Astrocyte (in vitro differentiated cells and primary cell): ENCODE results near the gene TRIP13. TPM values are rescaled to one million over a fixed set of nuclear protein-coding genes. Genes with fewer than 3 reads are reported as not detected.
"Not testable (repeated sequence)": the region's sequence is repeated elsewhere in the genome, so short reads cannot be mapped to it uniquely, and the experiment has no call there.

Experiments
- DNase-seq: peaks from one replicate; pipeline ENCODE4 v3.0.0-alpha.2; 2010; ENCODE audit warnings: low read depth
- FAIRE-seq: peaks from 2 replicates; lab custom pipeline; 2011; peaks lifted over from hg19 to GRCh38; lab: Jason Lieb, UNC
- H2AFZ ChIP-seq: 2 replicates; pipeline ENCODE4 v1.6.0; 2012; ENCODE audit warnings: low read depth, low read length, inconsistent platforms
- H3K27ac ChIP-seq: 2 replicates; pipeline ENCODE4 v1.5.1; 2011; ENCODE audit warnings: low read depth, low read length, inconsistent platforms
- H3K27me3 ChIP-seq: 2 replicates; pipeline ENCODE4 v1.6.0; 2011; ENCODE audit warnings: low read length, inconsistent platforms; ENCODE audit not compliant: insufficient read depth
- H3K36me3 ChIP-seq: 2 replicates; pipeline ENCODE4 v1.5.1; 2011; ENCODE audit warnings: low read length, inconsistent platforms; ENCODE audit not compliant: insufficient read depth
- H3K4me1 ChIP-seq: 2 replicates; pipeline ENCODE4 v1.5.1; 2011; ENCODE audit warnings: low read length, inconsistent platforms; ENCODE audit not compliant: insufficient read depth
- H3K4me2 ChIP-seq: 2 replicates; pipeline ENCODE4 v1.6.0; 2012; ENCODE audit warnings: low read length, inconsistent platforms
- H3K4me3 ChIP-seq: 2 replicates; pipeline ENCODE4 v1.5.1; 2011; ENCODE audit warnings: low read depth, mild to moderate bottlenecking, low read length, inconsistent platforms; ENCODE audit not compliant: insufficient read depth
- H3K79me2 ChIP-seq: 2 replicates; pipeline ENCODE4 v1.6.0; 2012; ENCODE audit warnings: mild to moderate bottlenecking, low read length, inconsistent platforms; ENCODE audit not compliant: insufficient read depth
- H3K9ac ChIP-seq: 2 replicates; pipeline ENCODE4 v1.6.0; 2012; ENCODE audit warnings: mild to moderate bottlenecking, low read length, inconsistent platforms
- H3K9me3 ChIP-seq: 2 replicates; pipeline ENCODE4 v1.5.1; 2012; ENCODE audit warnings: low read depth, mild to moderate bottlenecking, low read length, inconsistent platforms; ENCODE audit not compliant: insufficient read depth
- H4K20me1 ChIP-seq: 2 replicates; pipeline ENCODE4 v1.6.0; 2012; ENCODE audit warnings: low read length, inconsistent platforms; ENCODE audit not compliant: insufficient read depth
- H3K27ac Mint-ChIP-seq: one replicate; pipeline ENCODE4 v1.8.0; 2021; ENCODE audit warnings: mild to moderate bottlenecking, mixed read lengths; ENCODE audit not compliant: unreplicated experiment
- H3K27me3 Mint-ChIP-seq: one replicate; pipeline ENCODE4 v1.8.0; 2021; ENCODE audit warnings: low read depth, mixed read lengths; ENCODE audit not compliant: unreplicated experiment
- H3K36me3 Mint-ChIP-seq: one replicate; pipeline ENCODE4 v1.8.0; 2021; ENCODE audit warnings: low read depth, mixed read lengths; ENCODE audit not compliant: unreplicated experiment
- H3K4me1 Mint-ChIP-seq: one replicate; pipeline ENCODE4 v1.8.0; 2021; ENCODE audit warnings: low read depth, mixed read lengths; ENCODE audit not compliant: unreplicated experiment
- H3K4me3 Mint-ChIP-seq: one replicate; pipeline ENCODE4 v1.8.0; 2021; ENCODE audit warnings: mild to moderate bottlenecking, moderate library complexity, mixed read lengths; ENCODE audit not compliant: unreplicated experiment
- H3K9me3 Mint-ChIP-seq: one replicate; pipeline ENCODE4 v1.8.0; 2021; ENCODE audit warnings: mild to moderate bottlenecking, mixed read lengths; ENCODE audit not compliant: unreplicated experiment
- EZH2 ChIP-seq: IDR thresholded peaks from 2 replicates; pipeline ENCODE4 v1.6.1; 2012; ENCODE audit warnings: mild to moderate bottlenecking, low read length, inconsistent platforms; ENCODE audit not compliant: insufficient read depth
- total RNA-seq: library from RNA; stranded (reverse); gene quantifications from 2 replicates; pipeline ENCODE4 v1.2.1, GENCODE V29; 2021
- TF ChIP-seq, protein P1 (sequence below): IDR thresholded peaks from 2 replicates; pipeline ENCODE4 v1.5.1; 2011; ENCODE audit warnings: low read depth, mild to moderate bottlenecking, inconsistent platforms, low read length, moderate library complexity; ENCODE audit not compliant: insufficient read depth

TRIP13 gene
- total RNA-seq, 1 donor from 2014 or later = 7.3 TPM

DNA sequence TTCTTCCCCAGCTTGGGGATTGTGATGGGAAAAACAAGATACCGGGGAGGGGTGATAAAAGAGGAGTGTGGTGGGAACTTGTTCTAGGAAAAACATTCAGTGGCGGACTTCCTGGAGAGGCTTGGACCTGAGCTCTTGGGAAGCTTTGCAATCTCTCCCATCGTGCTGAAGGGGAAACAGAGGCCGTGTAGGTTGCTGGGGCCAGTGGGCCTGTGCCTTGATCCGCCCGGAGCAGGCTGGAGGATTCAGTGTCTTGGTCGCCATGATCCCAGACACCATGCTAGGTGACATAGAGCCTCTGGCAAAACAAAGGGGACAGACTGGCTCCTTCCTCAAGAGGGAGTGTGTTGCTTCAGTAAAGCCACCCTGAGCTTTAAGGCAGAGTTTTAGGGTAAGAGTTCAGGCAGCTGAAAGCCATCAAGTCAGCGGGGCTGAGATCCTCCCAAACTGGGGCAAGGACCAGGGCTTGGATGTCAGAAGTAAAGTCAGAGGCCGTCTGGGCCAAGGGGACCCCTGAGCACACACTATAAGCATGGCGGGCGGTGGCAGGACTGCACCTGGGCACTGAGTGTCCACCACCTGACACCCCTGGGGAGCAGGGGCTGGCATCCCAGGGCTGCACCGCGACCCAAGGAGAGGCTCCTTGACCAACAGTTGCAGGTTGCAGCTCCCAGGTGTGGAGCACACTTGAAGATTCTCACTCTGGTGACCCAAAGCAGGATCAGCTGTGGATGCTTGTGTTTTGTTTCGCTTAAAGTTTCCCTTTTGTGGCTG is 44.7 kb downstream of the TRIP13 start:
- H3K27me3 Mint-ChIP-seq = peaks cover 52% of the 10 kb centered on the region
- H3K27ac Mint-ChIP-seq = no peak overlapping the region
- Histone ChIP-seq H3K4me3 (no peak overlapping the region), H3K36me3 (no peaks in the 10 kb centered on the region), H3K9me3 (no peaks in the 10 kb centered on the region), H3K4me1 (no peaks in the 10 kb centered on the region), H3K27ac (no peak overlapping the region), H4K20me1 (no peaks in the 10 kb centered on the region), H3K27me3 (peaks cover 56% of the 10 kb centered on the region), H3K79me2 (no peaks in the 10 kb centered on the region), H3K9ac (no peak overlapping the region), H2AFZ (no peak overlapping the region), H3K4me2 (no peak overlapping the region)
- H3K4me3 Mint-ChIP-seq = no peak overlapping the region
- FAIRE-seq = no peak
- H3K36me3 Mint-ChIP-seq = peaks cover 4% of the 10 kb centered on the region
- H3K4me1 Mint-ChIP-seq = peaks cover 7% of the 10 kb centered on the region
- TF ChIP-seq, protein P1, sequence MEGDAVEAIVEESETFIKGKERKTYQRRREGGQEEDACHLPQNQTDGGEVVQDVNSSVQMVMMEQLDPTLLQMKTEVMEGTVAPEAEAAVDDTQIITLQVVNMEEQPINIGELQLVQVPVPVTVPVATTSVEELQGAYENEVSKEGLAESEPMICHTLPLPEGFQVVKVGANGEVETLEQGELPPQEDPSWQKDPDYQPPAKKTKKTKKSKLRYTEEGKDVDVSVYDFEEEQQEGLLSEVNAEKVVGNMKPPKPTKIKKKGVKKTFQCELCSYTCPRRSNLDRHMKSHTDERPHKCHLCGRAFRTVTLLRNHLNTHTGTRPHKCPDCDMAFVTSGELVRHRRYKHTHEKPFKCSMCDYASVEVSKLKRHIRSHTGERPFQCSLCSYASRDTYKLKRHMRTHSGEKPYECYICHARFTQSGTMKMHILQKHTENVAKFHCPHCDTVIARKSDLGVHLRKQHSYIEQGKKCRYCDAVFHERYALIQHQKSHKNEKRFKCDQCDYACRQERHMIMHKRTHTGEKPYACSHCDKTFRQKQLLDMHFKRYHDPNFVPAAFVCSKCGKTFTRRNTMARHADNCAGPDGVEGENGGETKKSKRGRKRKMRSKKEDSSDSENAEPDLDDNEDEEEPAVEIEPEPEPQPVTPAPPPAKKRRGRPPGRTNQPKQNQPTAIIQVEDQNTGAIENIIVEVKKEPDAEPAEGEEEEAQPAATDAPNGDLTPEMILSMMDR = no peak
- no peak for TF ChIP-seq EZH2
- DNase-seq = no peak
- H3K9me3 Mint-ChIP-seq = peaks cover 9% of the 10 kb centered on the region

DNA sequence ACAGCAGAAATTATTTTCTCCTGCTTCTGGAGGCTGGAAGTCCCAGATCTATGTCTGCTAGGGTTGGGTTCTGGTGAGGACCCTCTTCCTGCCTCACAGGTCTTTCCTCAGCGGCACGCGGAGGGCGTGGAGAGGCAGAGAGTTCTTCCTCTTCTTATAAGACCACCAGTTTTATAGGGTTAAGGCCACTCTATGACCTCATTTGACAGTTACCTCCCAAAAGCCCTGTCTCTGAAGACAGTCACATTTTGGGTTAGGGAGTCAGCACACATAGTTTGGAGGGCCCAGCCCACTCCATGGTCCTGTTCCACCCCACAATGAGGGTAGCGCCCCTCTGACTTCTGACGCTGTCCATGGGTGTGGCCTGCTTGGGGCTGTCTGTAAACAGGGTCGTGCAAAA is 46.7 kb downstream of the TRIP13 start:
- H3K79me2 ChIP-seq = no peaks in the 10 kb centered on the region
- no peaks in the 10 kb centered on the region for H3K36me3 ChIP-seq
- H3K27ac ChIP-seq = no peak overlapping the region
- FAIRE-seq = no peak
- no peak overlapping the region for H2AFZ ChIP-seq
- Mint-ChIP-seq H3K4me1 (peaks cover 11% of the 10 kb centered on the region), H3K4me3 (no peak overlapping the region), H3K27me3 (peaks cover 58% of the 10 kb centered on the region), H3K9me3 (peaks cover 7% of the 10 kb centered on the region), H3K36me3 (peaks cover 4% of the 10 kb centered on the region), H3K27ac (no peak overlapping the region)
- H3K4me2 ChIP-seq = no peak overlapping the region
- DNase-seq = no peak
- peaks cover 60% of the 10 kb centered on the region for H3K27me3 ChIP-seq
- H3K9ac ChIP-seq = no peak overlapping the region
- no peaks in the 10 kb centered on the region for H4K20me1 ChIP-seq
- no peak overlapping the region for H3K4me3 ChIP-seq
- no peak for TF ChIP-seq EZH2
- TF ChIP-seq, protein P1 = no peak
- H3K9me3 ChIP-seq = no peaks in the 10 kb centered on the region
- H3K4me1 ChIP-seq = no peaks in the 10 kb centered on the region

DNA sequence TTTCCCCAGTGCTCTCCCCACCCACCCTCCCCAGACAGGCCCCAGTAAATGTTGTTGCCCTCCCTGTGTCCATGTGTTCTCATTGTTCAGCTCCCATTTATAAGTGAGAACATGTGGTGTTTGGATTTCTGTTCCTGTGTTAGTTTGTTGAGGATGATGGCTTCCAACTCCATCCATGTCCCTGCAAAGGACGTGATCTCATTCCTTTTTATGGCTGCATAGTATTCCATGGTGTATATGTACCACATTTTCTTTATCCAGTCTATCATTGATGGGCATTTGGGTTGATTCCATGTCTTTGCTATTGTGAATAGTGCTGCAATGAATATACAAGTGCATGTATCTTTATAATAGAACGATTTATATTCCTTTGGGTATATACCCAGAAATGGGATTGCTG is 48.1 kb downstream of the TRIP13 start:
- H3K9me3 ChIP-seq, H3K4me3 Mint-ChIP-seq, H3K36me3 ChIP-seq, H4K20me1 ChIP-seq, H3K4me3 ChIP-seq, FAIRE-seq, H3K4me2 ChIP-seq, H3K36me3 Mint-ChIP-seq, H2AFZ ChIP-seq, H3K27ac Mint-ChIP-seq, H3K79me2 ChIP-seq, DNase-seq, H3K9me3 Mint-ChIP-seq, H3K4me1 ChIP-seq, H3K27ac ChIP-seq, H3K9ac ChIP-seq: not testable (repeated sequence)
- Mint-ChIP-seq H3K27me3 (peaks cover 65% of the 10 kb centered on the region), H3K4me1 (peaks cover 11% of the 10 kb centered on the region)
- peaks cover 66% of the 10 kb centered on the region for H3K27me3 ChIP-seq
